Upper lobe of left lung (tissue), 6 donors: ENCODE measurements around the gene FOCAD. TPM values are rescaled to one million over a fixed set of nuclear protein-coding genes. Genes with fewer than 3 reads are reported as not detected.

Experiments
- ATAC-seq, 2 donors: fragments of 200-7000 bp; cut with Tn5 transposase; one replicate each; pipeline ENCODE4 v1.9.1; 2022; ENCODE audit warnings: mild to moderate bottlenecking in 2 of 2, moderate library complexity in 2 of 2; ENCODE audit not compliant: low FRiP score in 2 of 2
- DNase-seq, 2 donors: peaks; one replicate each; pipeline ENCODE4 v3.0.0-alpha.2; 2019 to 2020
- H3K27ac ChIP-seq, 4 donors: fragments of 200-600 bp; sonication (generic); one replicate each; pipeline ENCODE4 v1.5.1; 2016 to 2019
- H3K27me3 ChIP-seq, 4 donors: fragments of 200-600 bp; sonication (generic); one replicate each; pipeline ENCODE4 v1.5.1; 2017 to 2019
- H3K36me3 ChIP-seq, 4 donors: fragments of 200-600 bp; sonication (generic); one replicate each; pipeline ENCODE4 v1.5.1; 2016 to 2019
- H3K4me1 ChIP-seq, 4 donors: fragments of 200-600 bp; sonication (generic); one replicate each; pipeline ENCODE4 v1.5.1; 2018 to 2019
- H3K4me3 ChIP-seq, 4 donors: fragments of 200-600 bp; sonication (generic); one replicate each; pipeline ENCODE4 v1.5.1; 2017 to 2019; ENCODE audit warnings: mild to moderate bottlenecking in 2 of 4, moderate library complexity in 1 of 4
- H3K9me3 ChIP-seq, 4 donors: fragments of 200-600 bp; sonication (generic); one replicate each; pipeline ENCODE4 v1.5.1; 2018 to 2019
- EP300 ChIP-seq, 4 donors: sonication (generic); formaldehyde crosslinking; IDR thresholded peaks; one replicate each; pipeline ENCODE4 v1.5.1; 2017; ENCODE audit warnings: antibody characterized with exemption in 4 of 4, control low read depth in 2 of 4
- POLR2A ChIP-seq, 4 donors: fragments of 450-650 bp; IDR thresholded peaks; one replicate each; pipeline ENCODE4 v1.5.1; 2016 to 2017; ENCODE audit warnings: antibody characterized with exemption in 4 of 4, mild to moderate bottlenecking in 2 of 4
- POLR2AphosphoS5 ChIP-seq, 2 donors: sonication (generic); formaldehyde crosslinking; IDR thresholded peaks; one replicate each; pipeline ENCODE4 v1.5.1; 2017; ENCODE audit warnings: antibody characterized with exemption in 2 of 2
- WGBS, 2 donors: methylation state at CpG; one replicate each; pipeline ENCODE4 v1.1.5; 2017 to 2018; 5-methylcytosine and 5-hydroxymethylcytosine counted together
- total RNA-seq, 6 donors: library from RNA; depleted of rRNA in 4 of 6; stranded (reverse); fragments of >200 nt in 4 of 6; gene quantifications; one replicate each; pipeline versions ENCODE4 v1.1.0 to v1.2.1, GENCODE V29; 2016 to 2021
- TF ChIP-seq, protein P1 (sequence below), 6 experiments: fragments of 450-650 bp in 4 of 6; fragments of 200-600 bp in 2 of 6; sonication (generic) in 2 of 6; IDR thresholded peaks; one replicate each; pipeline ENCODE4 v1.5.1; 2016 to 2019; ENCODE audit warnings: antibody characterized with exemption in 6 of 6
- donor health status: DM: no; HTN: no; CAD: no; lungs with moderate emphysema.
- donor health status: DM: no; HTN: yes; CAD: no; lungs with severe emphysema.

The FOCAD gene
- total RNA-seq, 6 donors from 2014 or later, result 21.0 to 83.8 (median 28.3) TPM

DNA sequence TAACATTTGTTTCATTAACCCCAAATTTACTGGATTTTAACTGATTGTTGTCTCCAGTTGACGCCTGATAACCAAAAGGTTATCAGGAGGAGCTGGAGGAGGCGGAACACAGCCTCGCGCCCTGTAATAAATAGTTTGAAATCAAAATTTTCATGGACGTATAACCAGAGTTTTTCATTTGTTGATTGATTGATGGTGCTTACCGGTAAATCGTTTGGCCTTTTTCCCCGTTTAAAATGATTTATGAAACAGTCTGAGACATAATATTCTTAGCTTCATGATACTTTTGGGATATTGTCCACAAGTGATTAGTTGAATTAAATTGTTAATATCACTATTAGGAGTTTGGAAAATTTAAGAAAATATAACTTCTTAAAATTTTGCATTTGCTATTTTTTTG lies 1.7 kb downstream of the FOCAD start:
- Histone ChIP-seq H3K4me3 (peak overlapping the region in 1 of 4 donors; percentile 80), H3K36me3 (no peaks in the 10 kb centered on the region), H3K27ac (peak overlapping the region in 3 of 4 donors; percentile 4 to 95 (median 93)), H3K9me3 (no peaks in the 10 kb centered on the region), H3K4me1 (peaks cover 11 to 23% (median 19%) of the 10 kb centered on the region in 4 donors), H3K27me3 (no peaks in the 10 kb centered on the region)
- 66 to 70% methylated on average over 8 of the region's 8 CpGs for WGBS, 2 donors
- ATAC-seq, result no peak
- DNase-seq, result no peak
- TF ChIP-seq POLR2AphosphoS5 (IDR thresholded peaks at IDR 0.05) (no peak), POLR2A (IDR thresholded peaks at IDR 0.05) (no peak), EP300 (IDR thresholded peaks at IDR 0.05) (no peak)
- TF ChIP-seq, protein P1, sequence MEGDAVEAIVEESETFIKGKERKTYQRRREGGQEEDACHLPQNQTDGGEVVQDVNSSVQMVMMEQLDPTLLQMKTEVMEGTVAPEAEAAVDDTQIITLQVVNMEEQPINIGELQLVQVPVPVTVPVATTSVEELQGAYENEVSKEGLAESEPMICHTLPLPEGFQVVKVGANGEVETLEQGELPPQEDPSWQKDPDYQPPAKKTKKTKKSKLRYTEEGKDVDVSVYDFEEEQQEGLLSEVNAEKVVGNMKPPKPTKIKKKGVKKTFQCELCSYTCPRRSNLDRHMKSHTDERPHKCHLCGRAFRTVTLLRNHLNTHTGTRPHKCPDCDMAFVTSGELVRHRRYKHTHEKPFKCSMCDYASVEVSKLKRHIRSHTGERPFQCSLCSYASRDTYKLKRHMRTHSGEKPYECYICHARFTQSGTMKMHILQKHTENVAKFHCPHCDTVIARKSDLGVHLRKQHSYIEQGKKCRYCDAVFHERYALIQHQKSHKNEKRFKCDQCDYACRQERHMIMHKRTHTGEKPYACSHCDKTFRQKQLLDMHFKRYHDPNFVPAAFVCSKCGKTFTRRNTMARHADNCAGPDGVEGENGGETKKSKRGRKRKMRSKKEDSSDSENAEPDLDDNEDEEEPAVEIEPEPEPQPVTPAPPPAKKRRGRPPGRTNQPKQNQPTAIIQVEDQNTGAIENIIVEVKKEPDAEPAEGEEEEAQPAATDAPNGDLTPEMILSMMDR (IDR thresholded peaks at IDR 0.05), result no peak

DNA sequence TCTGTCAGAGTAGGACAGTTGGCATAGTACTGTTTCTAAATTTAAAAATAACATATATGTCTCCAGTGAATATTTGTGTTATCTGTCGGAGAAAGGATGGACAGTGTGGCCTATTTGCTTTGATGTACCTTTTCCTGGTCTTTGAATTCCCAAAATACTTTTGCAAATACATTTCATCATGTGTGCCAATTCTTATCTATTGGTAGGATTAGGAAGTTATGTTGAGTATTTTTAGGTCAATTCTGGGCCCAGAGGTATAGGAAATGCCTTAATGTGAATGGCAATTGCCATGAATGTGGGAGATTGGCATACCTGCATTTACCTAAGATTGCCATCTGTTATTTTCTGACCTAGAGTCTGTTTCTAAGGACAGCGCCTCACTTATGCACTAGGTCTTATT lies 5.8 kb downstream of the FOCAD start:
- ATAC-seq (no peak), DNase-seq (no peak)
- WGBS, 2 donors, result 88 to 97% methylated on average over 2 of the region's 2 CpGs
- Histone ChIP-seq H3K27me3 (no peaks in the 10 kb centered on the region), H3K27ac (no peak overlapping the region), H3K4me3 (no peak overlapping the region), H3K9me3 (no peaks in the 10 kb centered on the region), H3K36me3 (no peaks in the 10 kb centered on the region), H3K4me1 (peaks cover 11 to 28% (median 19%) of the 10 kb centered on the region in 4 donors)
- TF ChIP-seq POLR2A (IDR thresholded peaks at IDR 0.05) (no peak), EP300 (IDR thresholded peaks at IDR 0.05) (no peak), POLR2AphosphoS5 (IDR thresholded peaks at IDR 0.05) (no peak)
- TF ChIP-seq, protein P1 (IDR thresholded peaks at IDR 0.05), result no peak

DNA sequence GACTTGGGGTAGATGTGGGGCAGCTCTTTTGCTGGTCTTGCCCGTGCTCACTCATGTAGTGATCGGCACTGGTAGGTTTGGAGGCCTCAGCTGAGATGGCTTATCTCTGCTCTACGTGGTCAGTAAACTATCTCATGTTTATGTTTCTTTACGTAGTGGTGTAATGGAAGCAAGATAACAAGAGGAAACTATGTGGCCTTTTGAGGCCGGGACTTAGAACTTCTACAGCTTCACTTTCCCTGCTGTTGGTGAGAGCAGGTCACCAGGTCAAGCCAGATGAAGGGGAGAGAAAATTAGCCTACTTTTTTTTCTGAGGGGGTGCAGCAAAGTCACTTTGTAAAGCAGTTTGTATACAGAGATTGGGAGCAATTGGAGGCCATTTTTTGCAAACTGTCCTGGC lies 8.5 kb downstream of the FOCAD start:
- Histone ChIP-seq H3K4me3 (no peak overlapping the region), H3K27ac (no peak overlapping the region), H3K27me3 (no peaks in the 10 kb centered on the region), H3K4me1 (peaks cover 0 to 12% (median 5%) of the 10 kb centered on the region in 4 donors), H3K36me3 (no peaks in the 10 kb centered on the region), H3K9me3 (no peaks in the 10 kb centered on the region)
- ATAC-seq, result no peak
- no peak for DNase-seq
- WGBS, 2 donors, result 60 to 76% methylated on average over 5 of the region's 5 CpGs
- TF ChIP-seq, protein P1 (IDR thresholded peaks at IDR 0.05), result no peak
- no peak for TF ChIP-seq POLR2AphosphoS5 (IDR thresholded peaks at IDR 0.05)

DNA sequence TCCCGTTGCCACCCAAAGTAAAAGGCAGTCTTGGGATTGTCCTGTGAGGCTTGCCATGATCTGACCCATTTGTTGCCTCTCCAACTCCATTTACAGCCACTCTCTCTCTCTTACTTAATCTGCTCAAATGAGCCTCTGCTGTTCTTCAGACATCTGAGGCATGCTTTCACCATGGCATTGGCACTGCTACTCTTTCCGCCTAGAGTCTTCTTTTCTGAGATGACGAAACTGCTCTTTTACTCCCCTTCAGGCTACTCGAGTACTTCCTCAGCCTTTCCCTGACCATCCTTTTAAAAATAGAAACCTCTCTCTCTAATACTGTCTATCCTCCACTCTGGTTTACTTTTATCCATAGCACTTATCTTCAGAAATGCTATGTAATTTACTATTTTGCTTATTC lies 9.0 kb downstream of the FOCAD start:
- 58 to 66% methylated on average over 4 of the region's 4 CpGs for WGBS, 2 donors

DNA sequence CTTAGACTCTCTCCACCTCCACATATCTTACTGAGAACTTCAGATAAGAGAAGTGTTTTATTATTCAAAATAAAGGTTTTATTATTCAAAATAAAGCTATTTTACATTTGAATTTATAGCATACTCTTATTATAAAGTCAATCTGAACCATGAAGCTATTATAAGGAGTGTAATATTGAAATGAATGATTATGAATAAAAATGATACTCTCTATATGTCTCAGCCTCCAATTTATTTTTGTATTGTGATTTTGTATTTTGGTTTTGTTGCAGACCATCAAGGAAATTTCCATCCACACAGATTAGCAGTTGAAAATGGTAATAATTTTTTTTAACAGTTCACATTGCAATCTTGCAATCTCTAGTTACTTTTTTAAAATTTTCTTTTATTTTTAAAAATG lies 10.2 kb downstream of the FOCAD start:
- H3K4me1 ChIP-seq, result peaks cover 0 to 12% (median 5%) of the 10 kb centered on the region in 4 donors
- ATAC-seq, result no peak
- no peak for TF ChIP-seq EP300 (IDR thresholded peaks at IDR 0.05)
- TF ChIP-seq POLR2A (IDR thresholded peaks at IDR 0.05), result no peak
- no peak for TF ChIP-seq POLR2AphosphoS5 (IDR thresholded peaks at IDR 0.05)
- TF ChIP-seq, protein P1 (IDR thresholded peaks at IDR 0.05), result no peak

More for the DNA sequence above, 9.0 kb downstream of the FOCAD start:
- H3K27ac ChIP-seq, result no peak overlapping the region
- peaks cover 0 to 12% (median 5%) of the 10 kb centered on the region in 4 donors for H3K4me1 ChIP-seq
- no peaks in the 10 kb centered on the region for H3K27me3 ChIP-seq
- DNase-seq (peak in 1 of 2 donors; percentile 38), ATAC-seq (no peak)
- TF ChIP-seq EP300 (IDR thresholded peaks at IDR 0.05) (no peak), POLR2A (IDR thresholded peaks at IDR 0.05) (no peak), POLR2AphosphoS5 (IDR thresholded peaks at IDR 0.05) (peak in 1 of 2 donors; percentile 3)
- TF ChIP-seq, protein P1 (IDR thresholded peaks at IDR 0.05), result no peak
- H3K9me3 ChIP-seq, result no peaks in the 10 kb centered on the region
- H3K4me3 ChIP-seq, result no peak overlapping the region
- H3K36me3 ChIP-seq, result no peaks in the 10 kb centered on the region

More for the DNA sequence above, 10.2 kb downstream of the FOCAD start:
- no peaks in the 10 kb centered on the region for H3K9me3 ChIP-seq
- H3K27ac ChIP-seq, result no peak overlapping the region
- H3K36me3 ChIP-seq, result no peaks in the 10 kb centered on the region
- H3K4me3 ChIP-seq, result no peak overlapping the region
- no peaks in the 10 kb centered on the region for H3K27me3 ChIP-seq
- no peak for DNase-seq
